ENCODE results near the gene PDCD2L. TPM values are rescaled to one million over a fixed set of nuclear protein-coding genes. Genes with fewer than 3 reads are reported as not detected.
A peak's percentile ranks its signal among the peaks of the same experiment; 100 is the strongest.

Gene PDCD2L
- total and polyA plus RNA-seq, 9 of the 15 experiments (the other 6 are each of a cell fraction or from before 2014, with no cell fraction given) = 12.1 to 68.5 (median 56.3) TPM

- TF ChIP-seq ELF1 (tag; IDR thresholded peaks at IDR 0.05) (no peak), MED1 (CRISPR knock-in tag; IDR thresholded peaks at IDR 0.05; ENCODE audit: borderline replicate concordance) (no peak), ZBTB11 (CRISPR knock-in tag; IDR thresholded peaks at IDR 0.05) (no peak), POLR2AphosphoS2 (IDR thresholded peaks at IDR 0.05; ENCODE audit: low read length) (no peak), ILK (tag; IDR thresholded peaks at IDR 0.05; ENCODE audit: borderline replicate concordance, low read depth) (no peak), ZHX1 (conservative IDR thresholded peaks at IDR 0.05; ENCODE audit: low read length) (no peak; the same call in 1 of the 2 replicates), KDM5B (IDR thresholded peaks at IDR 0.05; ENCODE audit: insufficient replicate concordance, low read depth, low read length) (peak; percentile 69), ZEB2 (IDR thresholded peaks at IDR 0.05) (peak; percentile 69; the same call in 1 of the 2 replicates), BMI1 (IDR thresholded peaks at IDR 0.05; ENCODE audit: low read length) (no peak), CC2D1A (IDR thresholded peaks at IDR 0.05) (no peak), PHTF2 (CRISPR knock-in tag; IDR thresholded peaks at IDR 0.05) (no peak), FIP1L1 (IDR thresholded peaks at IDR 0.05; ENCODE audit: low read depth, low read length, poor library complexity, severe bottlenecking) (peak; percentile 40), MLX (CRISPR knock-in tag; conservative IDR thresholded peaks at IDR 0.05) (no peak), MCM5 (IDR thresholded peaks at IDR 0.05; ENCODE audit: low read depth) (no peak), RNF219 (CRISPR knock-in tag; IDR thresholded peaks at IDR 0.05) (no peak), SMAD1 (IDR thresholded peaks at IDR 0.05; ENCODE audit: low read depth, low read length, partially characterized antibody) (no peak), PML (IDR thresholded peaks at IDR 0.05; ENCODE audit: low read length) (peak; percentile 59), BCOR (IDR thresholded peaks at IDR 0.05) (peak; percentile 75; the same call in 1 of the 2 replicates)
Measured at GRCh38 chr19:34404109-34404909, at the start of gene PDCD2L (continued).

Measured in K562 (cell line).